SK-MEL-5 (cell line): ENCODE measurements around the gene HMHB1. TPM values are rescaled to one million over a fixed set of nuclear protein-coding genes. Genes with fewer than 3 reads are reported as not detected.
A peak's percentile ranks its signal among the peaks of the same experiment; 100 is the strongest.

Experiments used
- DNase-seq: peaks from one replicate; pipeline ENCODE4 v3.0.0-alpha.2; 2016; ENCODE audit warnings: low read depth, low spot score
- in situ Hi-C: cut with HindIII; loops from 2 replicates; pipeline ENCODE4 v1.10.0; 2016; ENCODE audit warnings: low sequenced_read_pairs, high pct_unique_total_duplicates, low pct_unique_long_range_greater_than_20kb
- polyA plus RNA-seq, 2 experiments: library from polyadenylated mRNA; depleted of rRNA; stranded (reverse); fragments of >200 nt; gene quantifications; 2 replicates each; pipeline ENCODE4 v1.2.3, GENCODE V29; 2015
- total RNA-seq: library from RNA; depleted of rRNA; stranded (reverse); fragments of >200 nt; shearing (Covaris generic); gene quantifications from 2 replicates; pipeline ENCODE4 v1.2.3, GENCODE V29; 2014; rRNA removed

The HMHB1 gene
- total RNA-seq = not detected in 2 replicates
- not detected in 2 replicates for polyA plus RNA-seq (2015; cell fraction: cytosol; rRNA removed)
- not detected in 2 replicates for polyA plus RNA-seq (2015; cell fraction: nucleus; rRNA removed)

DNA sequence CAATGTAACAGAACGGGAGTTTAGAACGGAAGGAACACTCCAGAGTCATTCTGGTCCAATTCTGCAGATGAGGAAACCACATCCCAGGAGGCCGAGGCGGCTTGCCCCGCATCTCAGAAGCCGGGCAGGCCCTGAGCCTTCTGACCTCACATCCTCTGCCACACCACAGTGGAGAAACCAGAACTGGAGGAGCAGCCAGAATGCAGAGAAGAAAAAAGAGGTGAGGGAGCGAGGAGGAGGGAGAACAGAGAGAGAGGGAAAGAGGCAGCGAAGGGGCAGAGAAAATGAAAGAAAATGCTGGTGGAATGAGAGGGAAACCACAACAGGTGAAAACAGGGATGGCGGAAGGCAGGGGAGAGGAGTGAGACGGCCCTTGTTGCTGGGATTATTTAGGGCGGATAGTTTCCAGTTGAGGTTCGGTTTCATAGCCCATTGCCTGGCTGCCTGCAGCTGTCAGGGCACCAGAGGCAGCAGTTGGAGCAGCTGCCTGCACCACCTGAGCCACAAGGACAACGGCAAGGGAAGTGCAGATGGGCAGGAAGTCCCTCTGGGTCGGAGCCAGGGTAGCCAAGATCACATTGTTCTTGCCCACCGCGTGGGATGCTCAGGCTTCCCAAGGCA is at the start of gene HMHB1:
Gene HMHB1, plus strand, starts transcription at position 77 of the 621 bp plus-strand sequence.
- in situ Hi-C loops = no loop called here
- DNase-seq = no peak

DNA sequence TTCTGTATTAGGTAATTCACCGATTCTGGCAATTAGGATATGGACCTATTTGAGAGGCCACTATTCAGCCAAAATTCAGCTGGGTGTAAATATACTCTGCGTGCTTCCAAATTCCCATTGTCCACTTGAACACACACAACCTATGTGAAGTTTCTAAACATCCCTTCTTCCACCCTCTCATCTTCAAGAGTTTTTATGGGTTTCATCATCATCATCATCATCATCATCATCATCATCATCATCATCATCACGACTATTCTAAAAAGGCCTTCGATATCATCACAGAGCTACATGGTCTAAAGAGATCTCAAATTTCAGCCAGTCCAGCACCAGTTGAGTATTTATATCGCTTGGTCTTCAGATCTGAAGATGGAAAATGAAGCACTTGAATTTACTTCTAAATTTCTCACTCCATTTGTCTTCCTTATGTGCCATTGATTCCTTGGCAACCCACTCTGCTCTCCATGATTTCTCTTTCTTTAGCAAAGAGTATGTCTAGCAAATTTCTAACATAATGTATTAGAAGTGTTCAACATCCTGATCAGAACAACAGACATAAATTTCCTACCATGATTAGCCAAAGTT is 49.2 kb upstream of the HMHB1 start:
- in situ Hi-C loops = no loop called here

DNA sequence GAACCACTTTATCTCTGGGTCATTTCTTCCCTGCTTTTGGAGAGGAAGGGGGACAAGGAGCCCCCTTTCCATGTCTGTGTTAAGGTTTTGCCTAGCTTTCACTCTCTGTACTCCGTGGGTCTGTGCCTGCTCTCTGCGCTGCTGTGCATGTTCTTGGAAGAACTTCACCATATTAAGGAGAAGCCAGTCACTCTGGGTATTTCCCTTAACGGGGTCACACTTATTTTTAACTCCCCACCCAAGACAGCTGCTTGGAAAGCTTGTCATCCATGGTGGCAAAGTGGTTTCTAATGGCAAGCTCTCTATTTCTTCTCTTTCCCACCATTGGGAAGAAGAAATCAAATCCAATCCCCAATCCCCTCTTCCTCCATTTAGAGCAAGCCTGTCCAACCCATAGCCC is 44.8 kb upstream of the HMHB1 start:
- DNase-seq = no peak
- in situ Hi-C loops = no loop called here

More for the DNA sequence above, 49.2 kb upstream of the HMHB1 start:
- DNase-seq = no peak

DNA sequence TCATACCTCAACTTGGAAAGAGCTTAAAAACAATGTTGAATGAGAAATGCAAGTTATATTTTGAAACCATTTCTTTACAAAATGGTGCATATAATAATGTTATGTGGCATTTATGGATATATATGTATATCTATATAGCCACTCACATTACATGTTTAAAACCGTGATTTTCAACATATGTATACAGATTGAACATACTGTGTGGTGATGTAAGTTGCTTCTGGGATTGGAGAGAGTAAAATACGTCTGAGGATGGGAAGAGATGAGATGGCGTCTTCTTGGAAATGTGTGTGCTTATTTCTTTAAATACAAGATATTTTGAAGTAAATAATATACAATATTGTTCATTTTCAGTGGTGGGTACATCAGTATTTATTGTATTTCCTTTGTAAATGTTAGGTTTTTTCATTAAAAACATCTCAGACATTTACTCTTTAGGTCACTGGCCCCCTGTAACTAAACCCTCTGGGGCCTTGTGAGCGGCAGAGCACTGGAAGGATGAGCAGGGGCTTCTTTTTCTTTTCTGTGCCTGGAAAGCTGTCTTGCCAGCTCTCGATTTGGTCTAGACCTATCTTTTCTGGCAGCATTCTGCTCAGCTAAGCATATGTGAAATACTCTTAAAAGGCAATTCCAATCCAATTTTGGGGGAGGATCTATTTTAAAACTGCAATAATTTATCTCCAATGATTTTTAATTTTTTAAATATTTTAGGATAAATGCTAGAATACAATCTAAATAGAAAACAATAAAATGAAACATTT is 42.8 kb upstream of the HMHB1 start:
- no peak for DNase-seq
- in situ Hi-C loops = no loop called here

DNA sequence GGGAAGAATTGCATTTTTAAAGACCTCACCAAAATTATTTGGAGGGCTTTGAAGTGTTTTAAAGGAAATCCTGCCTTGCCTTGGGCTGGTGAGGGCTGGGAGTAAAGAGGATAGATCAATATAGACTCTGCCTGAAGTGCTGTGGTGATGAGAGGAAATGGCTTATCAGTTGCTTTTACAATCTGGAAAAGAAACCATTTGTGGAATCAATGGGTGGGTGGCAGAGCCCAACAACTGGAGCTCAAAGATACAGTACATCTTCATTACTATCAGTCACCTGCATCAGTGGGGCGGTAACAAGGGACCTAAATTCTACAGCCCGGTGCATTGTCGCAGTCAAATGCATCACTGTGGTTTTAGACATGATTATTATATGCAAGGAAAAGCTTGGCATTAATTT is 41.5 kb upstream of the HMHB1 start:
- no peak for DNase-seq
- in situ Hi-C loops = no loop called here

DNA sequence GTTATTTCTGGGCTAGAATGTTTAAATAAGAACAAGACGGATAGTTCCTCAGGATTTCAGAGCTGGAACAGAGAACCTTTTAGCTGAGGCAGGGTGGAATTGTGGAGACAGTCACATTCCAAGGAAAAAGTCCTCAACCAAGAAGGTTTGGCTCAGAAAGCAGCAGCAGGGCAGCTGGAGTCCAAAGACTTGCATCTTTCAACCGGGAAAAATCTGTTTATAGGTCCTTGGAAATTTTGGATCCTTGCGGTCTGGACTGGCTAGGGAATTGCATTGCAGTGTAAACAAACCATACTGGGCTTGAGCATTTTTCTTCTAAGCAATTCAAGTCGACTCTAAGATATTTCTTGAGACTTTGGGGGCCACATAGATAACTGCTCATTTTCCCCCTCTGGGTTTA is 40.8 kb upstream of the HMHB1 start:
- in situ Hi-C loops = no loop called here
- DNase-seq = no peak

DNA sequence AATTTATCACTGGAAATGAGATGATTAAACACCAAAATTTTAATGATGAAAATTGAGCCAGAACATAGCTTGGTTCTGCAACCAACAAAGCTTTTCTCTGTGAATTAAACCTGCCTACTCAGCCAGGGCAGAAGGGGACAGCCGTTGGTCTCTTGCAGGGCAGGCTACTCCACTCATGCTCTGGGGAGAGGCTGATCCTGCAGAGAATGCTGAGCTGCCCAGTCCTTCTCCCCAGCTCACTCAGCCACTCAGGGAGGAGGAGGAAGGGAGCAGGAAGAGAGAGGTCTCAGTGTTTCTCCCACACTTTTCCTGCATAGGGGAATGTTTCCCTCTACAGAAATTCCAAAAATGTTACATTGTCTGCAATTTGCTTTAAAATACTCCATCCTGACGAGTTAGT is 40.4 kb upstream of the HMHB1 start:
- no peak for DNase-seq
- in situ Hi-C loops = no loop called here

DNA sequence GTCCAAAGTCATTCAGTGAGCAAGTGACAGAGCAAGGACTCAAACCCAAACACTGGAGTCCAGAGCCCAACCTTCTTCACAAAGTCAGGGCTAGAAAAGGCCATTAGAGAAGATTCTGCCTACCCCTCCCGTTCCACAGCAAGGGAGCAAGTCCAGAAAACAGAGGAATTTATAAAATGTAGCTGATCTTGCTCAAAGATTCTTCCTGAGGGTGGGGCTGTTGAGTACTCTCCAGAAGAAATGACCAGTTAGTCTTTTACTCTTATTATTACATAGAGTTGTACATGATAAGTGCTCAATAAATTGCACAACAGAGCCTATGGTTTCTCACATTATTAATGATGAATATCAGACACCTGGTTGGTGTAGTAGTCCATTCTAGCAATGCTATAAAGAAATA is 39.3 kb upstream of the HMHB1 start:
- in situ Hi-C loops = no loop called here
- DNase-seq = no peak

DNA sequence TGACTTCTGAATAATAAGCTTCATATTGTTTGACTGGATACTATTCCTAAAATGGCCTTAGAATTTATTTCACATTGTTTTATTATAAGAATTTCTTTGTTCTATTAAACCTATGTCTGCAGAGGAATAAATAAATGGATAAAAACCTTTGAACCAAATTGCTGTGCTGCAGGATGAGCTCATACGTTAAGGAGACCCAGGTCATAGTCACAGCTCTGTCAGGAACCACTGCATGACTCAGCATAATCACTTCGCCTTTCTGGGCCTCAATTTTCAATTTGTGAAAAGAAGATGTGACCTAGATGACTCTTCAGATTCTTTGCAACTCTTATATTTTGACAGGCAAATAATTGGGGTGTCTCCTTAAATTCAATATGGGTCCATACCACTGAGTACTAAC is 36.7 kb upstream of the HMHB1 start:
- no peak for DNase-seq
- in situ Hi-C loops = no loop called here

DNA sequence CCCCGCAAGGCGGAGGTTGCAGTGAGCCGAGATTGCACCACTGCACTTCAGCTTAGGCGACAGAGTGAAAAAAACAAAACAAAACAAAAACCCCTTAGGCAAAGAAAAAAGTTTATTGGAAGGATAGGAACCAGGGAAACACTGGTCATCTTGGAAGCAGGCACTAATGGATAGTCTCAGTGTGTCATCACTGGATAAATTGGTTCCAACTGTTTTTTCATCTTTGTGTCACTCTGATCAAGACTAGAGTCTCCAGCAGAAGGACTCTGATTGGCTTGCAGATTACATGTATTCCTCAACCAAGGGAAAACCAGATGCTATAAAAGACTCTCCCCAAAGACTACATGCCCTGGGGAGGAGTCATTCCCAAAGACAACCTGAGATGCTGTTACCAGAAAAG is 35.0 kb upstream of the HMHB1 start:
- in situ Hi-C loops = no loop called here
- no peak for DNase-seq

DNA sequence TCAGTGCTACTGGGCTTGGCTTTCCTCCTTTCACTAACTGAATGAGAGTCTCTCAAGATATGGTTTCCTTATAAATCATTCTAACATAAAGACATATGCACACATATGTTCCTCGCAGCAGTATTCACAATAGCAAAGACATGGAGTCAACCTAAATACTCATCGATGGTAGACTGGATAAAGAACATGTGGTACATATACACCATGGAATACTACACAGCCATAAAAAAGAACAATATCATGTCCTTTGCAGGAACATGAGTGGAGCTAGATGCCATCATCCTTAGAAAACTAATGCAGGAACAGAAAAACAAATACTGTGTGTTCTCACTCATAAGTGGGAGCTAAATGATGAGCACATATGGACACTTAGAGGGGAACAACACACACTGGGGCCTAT is 32.5 kb upstream of the HMHB1 start:
- in situ Hi-C loops = no loop called here
- DNase-seq = no peak

DNA sequence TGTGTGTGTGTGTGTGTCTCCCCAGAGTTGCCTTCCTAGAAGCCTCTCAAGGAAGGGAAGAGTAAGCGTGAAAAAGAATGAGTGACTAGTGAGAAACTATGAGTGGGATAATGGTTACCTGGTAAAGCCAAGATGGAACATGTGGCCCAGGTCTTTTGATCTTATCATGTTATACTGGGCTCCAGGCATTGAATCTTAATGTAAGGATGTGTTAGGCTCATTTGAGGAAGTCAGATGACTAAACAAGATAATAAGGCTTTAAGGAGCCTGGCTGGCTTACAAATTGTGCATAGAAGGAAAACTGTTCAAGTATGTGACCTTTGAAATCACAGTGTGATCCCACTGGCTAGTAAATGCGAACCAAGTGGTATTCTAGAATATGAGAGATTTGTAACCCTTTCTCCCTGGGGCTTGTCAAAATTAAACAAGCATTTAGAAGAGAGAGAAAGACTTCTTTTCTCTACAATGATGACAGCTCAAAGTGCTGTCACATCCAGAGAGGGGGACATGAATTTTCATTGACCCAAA is 29.9 kb upstream of the HMHB1 start:
- peak; percentile 13 for DNase-seq
- in situ Hi-C loops = no loop called here

DNA sequence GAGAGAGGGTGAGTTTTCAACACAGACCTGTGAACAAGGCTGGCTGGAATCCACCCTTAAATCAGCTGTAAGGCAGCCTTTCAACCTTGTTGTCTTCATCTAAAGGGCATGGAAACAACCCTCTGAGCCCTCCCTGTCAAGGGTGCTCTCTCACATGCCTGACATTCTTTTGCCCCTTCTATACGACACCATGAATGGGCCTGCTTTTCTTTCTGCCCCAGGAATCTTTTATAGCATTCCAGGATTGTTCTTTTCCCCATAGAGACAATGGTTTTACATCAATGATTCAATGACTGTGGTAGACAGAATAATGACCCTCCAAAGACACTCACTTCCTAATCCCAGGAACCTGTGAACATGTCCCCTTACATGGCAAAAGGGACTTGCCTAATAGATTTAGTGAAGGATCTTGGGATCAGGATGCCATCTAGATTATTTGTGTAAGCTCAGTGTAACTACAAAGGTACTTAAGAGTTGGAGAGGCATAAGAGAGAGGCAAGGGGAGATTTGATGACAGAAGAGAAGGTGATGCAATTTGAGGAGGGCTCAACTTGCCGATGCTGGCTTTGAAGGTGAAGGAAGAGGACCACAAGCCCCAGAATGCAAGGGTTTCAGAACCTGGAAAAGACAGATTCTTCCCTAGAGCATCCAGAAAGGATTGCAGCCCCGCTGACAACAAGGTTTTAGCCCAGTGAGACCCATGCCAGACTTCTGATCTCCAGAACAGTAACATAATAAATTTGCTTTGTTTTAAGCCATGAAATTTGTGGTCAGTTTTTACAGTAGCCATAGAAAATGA is 29.2 kb upstream of the HMHB1 start:
- in situ Hi-C loops = no loop called here
- DNase-seq = peak; percentile 10

DNA sequence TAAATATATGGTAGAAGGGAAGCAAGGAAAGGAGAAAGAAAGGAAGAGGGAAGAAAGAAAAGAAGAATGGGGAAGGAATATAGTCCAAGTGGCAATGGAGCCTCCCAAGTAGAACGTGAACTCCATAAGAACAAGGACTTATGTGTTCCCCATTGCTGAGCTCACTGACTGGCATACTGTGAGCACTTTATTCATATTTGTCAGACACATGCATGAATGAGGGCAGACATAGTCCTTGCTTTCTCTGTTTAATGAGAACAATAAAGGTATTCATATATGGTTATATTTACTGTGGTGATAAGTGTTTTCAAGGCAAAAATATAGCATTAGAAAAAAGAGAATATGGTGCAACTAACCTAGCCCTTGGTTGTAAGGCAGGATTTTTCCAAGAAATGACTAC is 23.6 kb upstream of the HMHB1 start:
- in situ Hi-C loops = no loop called here
- DNase-seq = peak; percentile 78

DNA sequence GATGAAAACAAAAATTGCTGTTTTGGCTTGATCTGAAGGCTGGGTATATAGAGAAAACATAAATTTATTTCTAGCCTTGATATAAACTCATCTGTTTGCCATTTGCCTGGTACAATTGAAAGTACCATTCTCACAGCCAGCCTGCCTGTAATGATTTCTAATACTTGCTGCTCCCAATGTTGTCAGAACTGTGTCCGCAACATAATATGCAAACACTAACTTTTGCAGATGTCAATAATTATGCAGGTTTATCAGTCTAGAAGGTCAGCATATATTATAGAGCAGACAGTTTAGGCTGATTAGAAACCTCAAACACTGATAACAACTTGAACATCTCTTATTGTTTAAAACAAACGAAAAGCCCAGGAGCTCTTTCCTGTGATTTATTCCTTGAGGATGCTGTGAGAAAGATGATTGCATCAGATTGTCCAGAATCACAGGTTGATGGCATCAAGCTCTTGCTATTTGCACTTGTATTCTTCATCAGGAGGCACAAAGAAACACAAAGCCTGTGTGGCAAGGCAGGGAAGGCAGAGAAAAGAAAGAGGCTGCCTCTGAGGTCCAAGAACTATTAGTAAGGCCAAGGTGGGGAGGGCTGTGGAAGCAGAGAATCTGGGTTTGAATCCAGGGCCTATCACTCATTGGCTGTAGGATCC is 21.4 kb upstream of the HMHB1 start:
- in situ Hi-C loops = no loop called here
- DNase-seq = no peak

DNA sequence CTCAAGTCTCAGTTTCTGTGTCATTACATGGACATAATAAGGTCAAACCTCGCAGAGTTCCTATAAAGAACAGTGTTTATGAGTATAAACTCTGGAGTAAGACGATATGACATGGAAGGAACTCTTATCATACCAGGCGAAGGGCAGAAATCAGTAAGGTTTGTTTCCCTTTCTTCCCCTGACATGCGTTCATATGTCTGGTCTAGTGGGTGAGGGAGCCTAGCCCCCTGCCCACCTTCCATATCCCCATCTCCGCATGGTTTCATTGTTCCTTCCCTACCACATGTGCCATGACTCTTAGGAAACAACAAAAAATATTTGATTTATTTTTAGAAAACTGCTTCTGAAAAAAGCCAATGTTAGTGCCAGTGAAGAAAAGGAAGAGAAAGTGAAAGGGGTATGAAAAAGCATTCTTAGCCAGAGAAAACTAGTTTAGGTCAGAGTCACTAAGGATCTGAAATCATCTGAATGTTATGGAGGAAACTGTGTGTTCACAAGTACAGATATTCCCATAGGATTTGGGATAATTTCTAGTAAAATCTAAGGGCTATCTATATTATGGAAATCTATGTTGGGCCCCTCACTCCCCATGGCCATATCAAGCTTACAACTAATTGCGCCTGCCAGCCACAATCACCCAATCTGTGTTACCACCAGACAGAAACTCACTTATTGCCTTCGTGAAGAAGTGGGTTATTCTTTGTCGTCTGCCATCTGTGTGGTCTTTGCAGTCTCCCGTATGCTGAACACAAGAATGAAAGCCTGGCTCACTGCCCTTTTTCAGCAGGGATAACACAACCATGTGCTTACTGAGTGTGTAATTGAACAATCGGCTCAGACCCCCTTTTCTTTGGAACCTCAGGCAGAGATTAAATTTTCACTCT is 19.9 kb upstream of the HMHB1 start:
- no peak for DNase-seq
- in situ Hi-C loops = no loop called here

DNA sequence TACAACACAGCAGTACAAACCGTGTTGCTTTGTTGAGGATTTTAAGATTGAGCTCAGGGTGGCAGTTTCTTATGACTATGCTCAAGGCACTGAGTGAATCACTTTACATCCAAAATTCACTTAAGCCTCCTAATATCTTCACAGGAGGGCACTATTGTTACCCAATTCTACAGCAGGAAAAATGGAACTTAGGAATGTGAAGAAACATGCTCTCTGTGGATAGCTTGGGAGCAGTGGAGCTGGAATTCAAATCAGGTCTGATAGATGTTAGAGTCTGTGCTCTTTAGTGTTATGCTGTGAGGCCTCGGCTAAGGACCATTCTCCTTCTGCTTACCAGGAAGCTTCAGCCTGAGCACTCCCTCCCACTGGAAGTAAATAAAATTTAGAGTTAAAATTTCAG is 18.7 kb upstream of the HMHB1 start:
- DNase-seq = no peak
- in situ Hi-C loops = no loop called here
